ENCODE measurements around the gene KAT2B. TPM values are rescaled to one million over a fixed set of nuclear protein-coding genes. Genes with fewer than 3 reads are reported as not detected.

The KAT2B gene
- polyA plus RNA-seq, 1 experiment: 4.5 TPM

DNA sequence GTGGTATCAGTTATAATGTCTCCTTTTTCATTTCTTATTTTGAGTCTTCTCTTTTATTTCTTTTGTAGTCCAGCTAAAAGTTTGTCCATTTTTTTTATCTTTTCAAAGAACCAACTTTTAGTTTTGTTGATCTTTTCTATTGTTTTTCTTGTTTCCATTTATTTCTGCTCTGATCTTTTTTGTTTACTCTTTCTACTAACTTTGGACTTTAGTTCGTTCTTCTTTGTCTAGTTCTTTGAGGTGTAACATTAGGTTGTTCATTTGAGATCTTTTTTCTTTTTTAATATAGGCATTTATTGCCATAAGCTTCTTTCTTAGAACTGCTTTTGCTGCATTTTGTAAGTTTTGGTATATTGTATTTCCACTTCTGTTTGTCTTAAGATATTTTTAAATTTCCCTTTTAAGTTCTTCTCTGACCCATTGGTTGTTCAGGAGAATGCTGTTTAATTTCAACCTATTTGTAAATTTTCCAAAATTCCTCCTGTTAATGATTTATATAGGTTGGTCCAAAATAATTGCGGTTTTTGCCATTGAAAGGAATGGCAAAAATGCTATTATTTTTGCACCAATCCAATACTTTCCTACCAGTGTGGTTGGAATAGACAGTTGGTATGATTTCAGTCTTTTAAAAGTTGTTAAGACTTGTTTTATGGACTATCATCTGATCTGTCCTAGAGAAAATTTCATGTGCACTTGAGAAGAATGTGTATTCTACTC, 51.2 kb downstream of the KAT2B start:
- no peak for DNase-seq (ENCODE audit: low read depth)
- TF ChIP-seq, protein P1, sequence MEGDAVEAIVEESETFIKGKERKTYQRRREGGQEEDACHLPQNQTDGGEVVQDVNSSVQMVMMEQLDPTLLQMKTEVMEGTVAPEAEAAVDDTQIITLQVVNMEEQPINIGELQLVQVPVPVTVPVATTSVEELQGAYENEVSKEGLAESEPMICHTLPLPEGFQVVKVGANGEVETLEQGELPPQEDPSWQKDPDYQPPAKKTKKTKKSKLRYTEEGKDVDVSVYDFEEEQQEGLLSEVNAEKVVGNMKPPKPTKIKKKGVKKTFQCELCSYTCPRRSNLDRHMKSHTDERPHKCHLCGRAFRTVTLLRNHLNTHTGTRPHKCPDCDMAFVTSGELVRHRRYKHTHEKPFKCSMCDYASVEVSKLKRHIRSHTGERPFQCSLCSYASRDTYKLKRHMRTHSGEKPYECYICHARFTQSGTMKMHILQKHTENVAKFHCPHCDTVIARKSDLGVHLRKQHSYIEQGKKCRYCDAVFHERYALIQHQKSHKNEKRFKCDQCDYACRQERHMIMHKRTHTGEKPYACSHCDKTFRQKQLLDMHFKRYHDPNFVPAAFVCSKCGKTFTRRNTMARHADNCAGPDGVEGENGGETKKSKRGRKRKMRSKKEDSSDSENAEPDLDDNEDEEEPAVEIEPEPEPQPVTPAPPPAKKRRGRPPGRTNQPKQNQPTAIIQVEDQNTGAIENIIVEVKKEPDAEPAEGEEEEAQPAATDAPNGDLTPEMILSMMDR (IDR thresholded peaks at IDR 0.05; ENCODE audit: insufficient read depth, low read depth, low read length): no peak
- H3K4me3 ChIP-seq (ENCODE audit: low read depth, low read length): no peak overlapping the region
- ChIA-PET POLR2A (no interaction called here), CTCF (no interaction called here)
- no peaks in the 10 kb centered on the region for H3K36me3 ChIP-seq (ENCODE audit: control insufficient read depth, insufficient read depth, low read length)
- no peaks in the 10 kb centered on the region for H3K27me3 ChIP-seq (ENCODE audit: control insufficient read depth, insufficient read depth, low read length)

DNA sequence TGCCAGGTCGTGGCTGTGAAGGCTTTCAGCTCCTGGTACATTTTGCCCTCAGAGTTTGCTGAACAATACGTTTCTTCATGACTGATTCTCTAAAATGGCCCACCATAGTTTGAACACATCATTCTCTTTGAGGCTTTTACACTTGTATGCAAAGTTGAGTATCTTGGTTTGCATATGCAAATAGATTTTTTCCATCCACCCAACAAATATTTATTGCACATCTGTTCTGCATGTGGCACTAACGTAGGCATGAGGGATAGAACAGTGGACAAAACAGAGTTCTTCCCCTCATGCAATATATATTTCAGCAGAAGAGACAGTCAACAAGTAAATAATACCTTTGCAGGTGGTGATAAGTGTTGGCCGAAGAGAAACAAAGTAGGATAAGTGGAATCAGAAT, 55.2 kb downstream of the KAT2B start:
- Histone ChIP-seq H3K36me3 (ENCODE audit: control insufficient read depth, insufficient read depth, low read length) (no peaks in the 10 kb centered on the region), H3K4me3 (ENCODE audit: low read depth, low read length) (no peak overlapping the region), H3K27me3 (ENCODE audit: control insufficient read depth, insufficient read depth, low read length) (no peaks in the 10 kb centered on the region)
- POLR2A ChIA-PET: no interaction called here
- no peak for DNase-seq (ENCODE audit: low read depth)
- TF ChIP-seq, protein P1 (IDR thresholded peaks at IDR 0.05; ENCODE audit: insufficient read depth, low read depth, low read length): no peak
- CTCF ChIA-PET: no interaction called here

GRCh38 chr3:20096135-20096685, 56.0 kb downstream of the KAT2B start:
- DNase-seq (ENCODE audit: low read depth): no peak
- TF ChIP-seq, protein P1 (IDR thresholded peaks at IDR 0.05; ENCODE audit: insufficient read depth, low read depth, low read length): no peak
- H3K4me3 ChIP-seq (ENCODE audit: low read depth, low read length): no peak overlapping the region
- CTCF ChIA-PET: interaction anchor here (0.6 kb wide), 2 partner anchors 11 to 12 kb away, joined by 3 read pairs; no protein-coding TSS in a partner anchor
- H3K27me3 ChIP-seq (ENCODE audit: control insufficient read depth, insufficient read depth, low read length): no peaks in the 10 kb centered on the region
- POLR2A ChIA-PET: no interaction called here
- H3K36me3 ChIP-seq (ENCODE audit: control insufficient read depth, insufficient read depth, low read length): no peaks in the 10 kb centered on the region

DNA sequence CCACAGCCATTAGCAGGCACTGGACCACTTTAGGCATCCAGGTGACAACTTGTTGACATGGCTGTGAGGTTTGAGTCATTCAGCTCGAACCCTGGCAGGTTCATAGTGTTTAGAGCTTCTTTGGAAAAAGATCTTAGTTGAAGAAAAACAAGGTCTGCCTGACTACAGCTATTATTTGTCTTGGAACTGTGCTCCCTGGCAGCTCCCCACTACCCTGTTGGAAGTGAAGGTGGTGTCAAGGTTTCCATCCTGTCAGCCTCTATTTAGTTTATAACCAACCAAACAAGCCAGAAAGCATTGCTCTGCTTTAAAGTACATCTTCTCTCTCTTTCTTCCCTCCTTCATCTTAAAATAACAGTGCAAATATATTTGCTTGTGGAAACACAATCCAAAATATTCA, 56.8 kb downstream of the KAT2B start:
- H3K27me3 ChIP-seq (ENCODE audit: control insufficient read depth, insufficient read depth, low read length): no peaks in the 10 kb centered on the region
- no peak for DNase-seq (ENCODE audit: low read depth)
- H3K36me3 ChIP-seq (ENCODE audit: control insufficient read depth, insufficient read depth, low read length): no peaks in the 10 kb centered on the region
- POLR2A ChIA-PET: no interaction called here
- H3K4me3 ChIP-seq (ENCODE audit: low read depth, low read length): no peak overlapping the region
- TF ChIP-seq, protein P1 (IDR thresholded peaks at IDR 0.05; ENCODE audit: insufficient read depth, low read depth, low read length): no peak
- CTCF ChIA-PET: interaction anchor here (0.6 kb wide), 1 partner anchor 12 kb away, joined by 3 read pairs; no protein-coding TSS in a partner anchor

- POLR2A ChIA-PET: no interaction called here
- no peak overlapping the region for H3K4me3 ChIP-seq (ENCODE audit: low read depth, low read length)
- CTCF ChIA-PET: no interaction called here
- no peak for DNase-seq (ENCODE audit: low read depth)
- no peaks in the 10 kb centered on the region for H3K27me3 ChIP-seq (ENCODE audit: control insufficient read depth, insufficient read depth, low read length)
- H3K36me3 ChIP-seq (ENCODE audit: control insufficient read depth, insufficient read depth, low read length): no peaks in the 10 kb centered on the region
- TF ChIP-seq, protein P1 (IDR thresholded peaks at IDR 0.05; ENCODE audit: insufficient read depth, low read depth, low read length): no peak
These were observed 58.8 kb downstream of the KAT2B start for GRCh38 chr3:20099060-20099459.

Measured in BJ (cell line).